HG02642 (cell line): ENCODE data around the gene MIB1.
"Not testable (repeated sequence)": the region's sequence is repeated elsewhere in the genome, so short reads cannot be mapped to it uniquely, and the experiment has no call there.

Experiments
- ATAC-seq: cut with Tn5 transposase; IDR thresholded peaks from one replicate; pipeline ENCODE4 v1.9.1; 2021; ENCODE audit warnings: mild to moderate bottlenecking; ENCODE audit not compliant: unreplicated experiment, poor library complexity

Gene MIB1

DNA sequence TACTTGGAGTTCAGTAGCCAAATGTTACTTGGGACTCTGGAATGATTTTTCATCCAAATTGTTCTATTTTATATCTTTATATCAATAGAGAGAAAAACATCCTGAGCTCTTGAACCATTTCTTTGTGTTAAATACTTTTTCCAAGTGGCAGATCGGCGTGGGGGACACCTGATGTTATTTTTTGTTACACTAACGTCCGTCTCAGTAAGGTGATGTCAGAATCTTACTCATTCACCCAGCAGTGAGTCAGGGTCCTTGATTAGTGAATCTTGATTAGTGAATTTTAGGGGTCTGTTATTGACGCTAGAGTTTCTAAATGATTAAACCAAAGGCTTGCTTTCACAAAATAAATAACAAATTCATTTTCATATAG, 1.7 kb downstream of the MIB1 start:
- ATAC-seq = no peak

DNA sequence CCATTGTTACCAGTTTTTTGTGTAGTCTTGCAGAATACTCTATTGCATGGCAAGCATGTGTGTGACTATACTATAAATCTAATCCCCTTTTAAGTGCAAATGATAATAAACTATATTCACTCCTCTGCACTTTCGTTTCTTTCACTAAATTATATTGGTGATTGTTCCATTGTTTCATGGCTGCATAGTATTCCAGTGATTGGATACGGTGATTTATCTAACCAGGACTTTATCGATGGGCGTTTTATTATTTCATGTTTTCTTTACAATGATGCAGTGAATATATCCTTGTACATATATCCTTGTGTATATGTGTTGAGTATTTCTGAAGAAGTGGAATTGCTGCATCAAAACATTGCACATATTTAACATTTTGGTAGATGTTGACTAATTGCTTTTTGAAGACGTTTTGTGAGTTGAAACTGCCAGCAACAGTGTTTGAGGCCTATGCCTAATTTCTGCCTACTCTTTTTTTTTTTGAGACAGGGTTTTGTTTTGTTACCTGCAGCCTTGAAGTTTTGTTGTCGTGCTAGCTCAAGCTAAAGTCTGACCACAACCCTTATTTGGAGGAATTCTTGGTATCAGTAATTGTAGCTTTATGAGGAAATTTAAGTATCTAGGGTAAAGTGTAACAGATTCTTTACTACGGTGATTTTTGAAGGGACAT, 2.7 kb downstream of the MIB1 start:
- ATAC-seq = no peak

DNA sequence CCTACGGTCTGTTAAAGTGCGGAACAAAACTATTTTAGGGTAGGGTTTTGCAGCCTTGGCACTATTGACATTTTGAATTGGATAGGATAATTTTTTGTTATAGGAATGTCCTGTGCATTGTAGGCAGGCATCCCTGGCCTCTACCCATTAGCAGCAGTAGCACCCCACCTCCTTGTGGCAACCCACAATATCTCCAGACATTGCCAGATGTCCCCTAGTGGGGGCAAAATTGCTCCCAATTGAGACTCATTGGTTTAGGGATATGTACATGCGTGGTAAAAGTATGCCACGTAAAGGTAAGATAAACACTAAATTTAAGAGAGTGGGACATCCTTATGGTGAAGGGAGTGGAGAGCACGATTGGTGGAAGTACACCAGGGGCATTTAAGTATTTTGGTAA, 4.6 kb downstream of the MIB1 start:
- no peak for ATAC-seq

DNA sequence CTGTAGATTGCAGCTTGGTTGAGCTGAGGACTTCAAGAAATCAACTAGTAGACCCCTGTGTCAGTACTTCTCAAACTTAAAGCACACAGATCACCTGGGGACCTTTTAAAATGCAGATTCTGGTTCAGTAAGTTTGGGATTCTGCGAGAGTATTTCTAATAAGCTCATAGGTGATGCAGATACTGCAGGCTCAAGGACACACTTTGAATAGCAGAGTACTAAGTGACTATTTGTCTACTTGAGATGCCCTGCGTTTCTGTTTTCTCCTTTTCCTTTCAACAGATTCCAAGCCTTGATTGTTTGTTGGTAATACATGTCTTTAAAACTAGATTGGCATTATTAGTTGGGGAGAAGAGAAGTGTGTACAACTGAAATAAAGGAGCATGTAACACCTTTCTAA, 6.7 kb downstream of the MIB1 start:
- ATAC-seq = no peak

DNA sequence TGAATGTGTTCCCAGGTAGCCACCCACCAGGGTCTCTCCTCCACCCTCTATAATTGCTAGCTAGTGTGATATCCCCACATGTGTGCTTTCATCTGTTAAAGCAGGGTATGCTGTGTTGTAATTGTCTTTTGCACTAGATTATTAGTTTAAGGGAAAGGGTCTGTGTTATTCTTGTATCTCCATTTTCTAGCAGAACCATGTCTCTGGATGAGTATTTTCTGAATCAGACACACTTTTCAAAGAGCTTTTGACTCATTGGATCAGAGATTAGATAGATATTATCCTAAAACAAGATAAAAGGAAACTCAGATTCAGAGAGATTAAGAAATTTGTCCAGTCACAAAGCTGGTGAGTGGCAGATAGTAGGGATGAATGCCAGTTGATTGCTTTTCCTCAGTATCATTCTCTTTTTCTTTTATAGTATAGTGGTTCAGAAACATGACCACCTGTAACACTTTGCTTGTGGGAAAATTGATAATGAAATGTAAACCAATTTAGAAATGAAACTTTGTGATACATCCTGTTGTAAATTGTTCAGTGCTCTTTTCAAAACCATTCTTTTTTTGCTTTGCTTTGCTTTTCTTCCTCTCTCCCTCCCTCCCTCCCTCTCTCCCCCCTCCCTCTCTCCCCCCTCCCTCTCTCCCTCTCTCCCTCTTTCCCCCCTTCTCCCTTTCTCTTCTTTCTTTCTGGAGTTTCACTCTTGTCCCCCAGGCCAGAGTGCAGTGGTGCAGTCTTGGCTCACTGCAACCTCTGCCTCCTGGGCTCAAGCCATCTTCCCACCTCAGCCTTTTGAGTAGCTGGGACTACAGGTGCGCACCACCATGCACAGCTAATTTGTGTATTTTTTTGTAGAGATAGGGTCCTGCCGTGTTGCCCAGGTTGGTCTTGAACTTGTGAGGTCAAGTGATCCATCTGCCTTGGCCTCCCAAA, 7.4 kb downstream of the MIB1 start:
- no peak for ATAC-seq

DNA sequence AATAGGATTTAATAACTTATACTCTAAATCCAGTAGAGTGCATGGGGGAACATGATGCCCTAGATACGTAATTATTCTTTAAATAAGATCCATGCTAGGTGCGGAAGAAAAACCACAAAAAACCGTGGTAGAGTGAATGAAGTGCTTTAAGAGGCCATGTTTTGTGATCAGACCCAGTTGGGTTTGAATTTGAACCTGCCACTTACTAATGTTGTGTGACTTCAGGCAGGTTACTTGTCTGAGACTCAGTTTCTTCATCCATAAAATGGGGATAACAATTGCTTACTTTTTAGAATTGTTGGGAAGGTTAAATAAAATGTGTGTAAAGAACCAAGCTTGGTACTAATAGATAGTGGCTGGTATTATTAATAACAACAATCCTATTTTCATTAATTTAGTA, 17.2 kb downstream of the MIB1 start:
- ATAC-seq = no peak

DNA sequence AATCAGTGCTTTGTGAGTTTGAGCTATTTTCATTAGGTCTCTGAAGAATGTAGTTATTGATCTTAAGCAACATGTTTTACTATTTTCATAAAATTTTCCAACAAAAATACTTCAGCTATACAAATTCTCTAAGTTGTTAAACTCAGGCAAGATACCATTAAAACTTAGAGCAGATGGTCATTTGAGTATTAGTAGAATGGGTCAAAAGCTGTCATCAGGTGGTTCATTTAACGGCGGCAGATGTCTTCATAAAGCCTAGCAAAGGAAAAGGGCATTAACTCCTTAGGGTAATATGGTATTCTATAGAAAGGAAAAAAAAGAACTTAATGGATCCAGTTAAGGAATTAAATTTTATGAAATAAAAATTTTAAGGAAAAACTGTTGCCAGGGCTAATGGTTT, 19.2 kb downstream of the MIB1 start:
- no peak for ATAC-seq

DNA sequence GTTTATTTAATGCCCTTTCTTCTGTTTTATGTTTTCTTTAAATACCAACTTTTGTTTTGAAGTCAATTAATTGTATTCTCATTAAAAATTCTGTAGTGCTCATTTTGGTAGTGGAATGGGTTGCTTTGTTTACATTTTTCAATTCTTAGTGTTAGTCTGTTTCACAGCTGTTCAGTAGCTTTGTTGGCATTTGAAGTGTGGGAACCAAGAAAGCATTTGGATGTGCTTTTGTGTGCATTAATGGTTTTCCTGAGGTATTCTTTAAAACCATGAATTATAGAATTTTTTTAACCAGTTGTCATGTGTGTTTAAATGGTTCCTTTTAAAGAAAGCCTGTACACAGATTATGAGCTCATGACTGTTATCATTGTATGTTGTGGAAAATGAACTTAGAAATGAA, 19.7 kb downstream of the MIB1 start:
- no peak for ATAC-seq

DNA sequence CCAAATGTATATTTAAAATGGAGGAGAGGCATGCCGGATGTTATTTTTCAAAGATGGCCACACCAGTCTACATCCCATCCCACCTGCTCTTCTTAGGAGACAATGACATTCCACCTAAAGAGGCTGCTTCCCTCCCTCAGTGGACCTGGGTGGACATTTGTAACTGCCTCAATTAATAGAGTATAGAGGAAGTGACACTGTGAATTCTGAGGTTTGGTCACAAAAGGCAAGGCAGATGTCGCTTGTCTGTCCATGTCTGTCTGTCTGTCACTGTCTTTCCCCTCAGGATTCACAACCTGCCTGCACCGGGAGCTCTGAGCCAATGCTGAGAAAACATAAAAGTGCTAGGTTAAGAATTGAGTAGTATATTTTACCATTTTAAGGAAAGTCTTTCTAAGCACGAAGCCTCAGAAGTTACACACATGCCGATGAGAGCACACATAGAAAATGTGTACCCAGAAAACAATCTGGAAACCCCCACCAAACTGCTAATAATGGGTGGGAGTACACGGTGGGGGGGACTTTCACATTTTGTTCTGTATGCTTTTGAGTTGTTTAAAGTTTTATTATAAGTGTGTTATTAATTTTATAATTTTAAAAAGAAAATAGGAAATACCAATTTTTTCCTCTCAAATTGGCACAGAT, 21.0 kb downstream of the MIB1 start:
- ATAC-seq = no peak

DNA sequence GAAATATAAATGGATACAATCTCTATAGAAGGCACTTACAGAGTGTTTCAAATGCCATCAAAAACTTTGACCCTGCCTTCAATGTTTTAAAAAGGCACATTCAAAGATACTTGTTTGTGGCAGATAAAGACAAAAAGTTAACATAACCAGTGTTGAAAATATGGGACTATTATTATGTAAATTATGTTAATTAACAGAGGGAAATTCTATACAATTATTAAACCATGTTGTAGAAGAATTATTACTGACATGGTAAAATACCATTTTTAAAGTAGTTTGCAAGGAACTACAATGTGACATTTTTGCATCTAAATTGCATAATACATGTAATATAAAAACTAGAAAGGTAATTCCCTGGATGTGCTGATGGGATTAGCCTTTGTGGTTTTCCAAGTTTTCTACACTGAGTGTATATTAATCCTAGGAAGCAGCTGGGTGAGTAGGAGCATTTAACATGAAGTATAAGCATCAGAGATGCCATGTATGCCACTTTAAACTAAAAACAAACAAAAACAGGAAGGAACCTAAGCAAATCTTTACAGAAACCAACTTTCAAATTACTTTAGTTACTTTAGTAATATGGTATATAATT, 21.7 kb downstream of the MIB1 start:
- ATAC-seq = no peak

DNA sequence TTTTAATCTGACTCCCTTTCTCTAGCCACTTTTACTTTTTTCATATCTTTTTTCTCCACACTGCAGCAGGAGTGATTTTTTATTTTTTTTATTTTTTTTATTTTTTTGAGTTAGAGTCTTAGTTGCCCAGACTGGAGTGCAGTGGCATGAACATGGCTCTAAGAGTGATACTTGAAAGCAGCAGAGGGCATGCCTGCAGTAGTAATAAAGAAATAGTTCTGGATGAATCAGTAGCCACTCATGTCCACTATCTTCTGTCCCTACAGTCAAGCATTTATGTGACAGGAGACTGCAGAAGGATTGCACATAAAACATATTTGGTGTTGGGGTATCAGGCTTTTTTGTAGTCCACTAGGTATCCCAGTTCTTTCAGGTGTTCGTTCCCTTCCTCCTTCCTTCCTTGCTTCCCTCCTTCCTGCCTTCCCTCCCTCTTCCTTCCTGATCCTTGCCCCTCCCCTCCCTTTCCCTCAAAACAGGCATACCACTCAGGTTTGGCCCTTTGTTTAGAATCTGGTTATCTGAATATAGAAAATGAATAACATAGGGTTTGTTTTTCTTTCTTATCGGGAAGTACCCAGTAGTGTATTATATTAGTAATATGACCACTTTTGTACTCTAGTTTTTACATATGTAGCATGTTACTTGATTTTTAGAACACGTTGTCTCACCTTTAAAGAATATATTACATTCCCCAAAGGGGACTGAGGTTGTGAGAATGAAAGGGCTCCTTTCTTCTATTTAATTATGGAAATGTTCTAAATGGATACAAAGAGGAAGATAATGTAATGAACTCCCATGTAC, 23.5 kb downstream of the MIB1 start:
- peak; percentile 53 for ATAC-seq

DNA sequence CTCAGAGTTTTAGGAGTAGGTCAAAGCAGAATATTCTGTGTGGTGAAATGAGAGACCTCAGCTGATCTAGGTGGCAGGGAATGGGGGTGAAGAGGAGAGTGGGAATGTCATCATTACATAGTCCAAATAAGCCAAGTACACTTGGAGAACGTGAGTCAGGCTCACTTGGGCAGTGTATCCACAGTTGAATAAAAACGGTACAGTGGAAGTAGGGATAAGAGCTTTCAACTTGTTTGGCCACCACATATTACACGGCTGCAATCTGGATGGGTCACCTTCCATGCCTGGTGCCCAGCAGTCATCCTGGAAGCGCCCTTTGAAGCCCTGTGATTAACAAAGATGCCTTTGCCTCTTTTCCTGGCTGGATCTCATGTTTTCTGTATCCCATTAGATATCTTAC, 28.6 kb downstream of the MIB1 start:
- ATAC-seq = no peak

DNA sequence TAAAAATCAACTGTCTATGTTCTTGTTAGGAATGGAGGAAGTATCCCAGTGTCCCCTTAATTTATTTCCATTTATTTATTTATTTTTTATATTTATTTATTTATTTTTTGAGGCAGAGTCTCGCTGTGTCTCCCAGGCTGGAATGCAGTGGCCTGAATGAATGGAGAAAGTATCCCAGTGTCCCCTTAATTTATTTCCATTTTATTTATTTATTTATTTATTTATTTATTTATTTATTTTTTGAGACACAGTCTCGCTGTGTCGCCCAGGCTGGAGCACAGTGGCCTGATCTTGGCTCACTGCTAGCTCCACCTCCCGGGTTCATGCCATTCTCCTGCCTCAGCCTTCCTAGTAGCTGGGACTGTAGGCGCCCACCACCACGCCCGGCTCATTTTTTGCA, 34.1 kb downstream of the MIB1 start:
- ATAC-seq = no peak

DNA sequence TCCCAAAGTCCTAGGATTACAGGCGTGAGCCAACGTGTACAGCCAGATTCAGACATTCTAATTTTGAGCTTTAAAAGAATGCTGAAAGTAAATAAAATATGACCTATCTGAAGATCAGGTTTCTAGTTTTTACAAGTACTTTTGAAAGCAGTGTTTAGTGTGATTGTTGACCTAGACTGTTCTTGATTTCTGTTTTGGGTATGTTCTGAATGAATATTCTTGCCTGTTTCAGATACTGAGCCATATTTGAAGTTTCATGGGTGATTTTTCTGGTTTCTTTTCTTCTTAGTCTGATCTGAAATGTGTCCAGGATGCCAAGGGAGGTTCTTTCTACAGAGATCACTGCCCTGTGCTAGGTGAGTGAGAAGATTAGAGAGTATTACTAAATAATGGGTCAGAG, 37.2 kb downstream of the MIB1 start:
- ATAC-seq = peak; percentile 74

DNA sequence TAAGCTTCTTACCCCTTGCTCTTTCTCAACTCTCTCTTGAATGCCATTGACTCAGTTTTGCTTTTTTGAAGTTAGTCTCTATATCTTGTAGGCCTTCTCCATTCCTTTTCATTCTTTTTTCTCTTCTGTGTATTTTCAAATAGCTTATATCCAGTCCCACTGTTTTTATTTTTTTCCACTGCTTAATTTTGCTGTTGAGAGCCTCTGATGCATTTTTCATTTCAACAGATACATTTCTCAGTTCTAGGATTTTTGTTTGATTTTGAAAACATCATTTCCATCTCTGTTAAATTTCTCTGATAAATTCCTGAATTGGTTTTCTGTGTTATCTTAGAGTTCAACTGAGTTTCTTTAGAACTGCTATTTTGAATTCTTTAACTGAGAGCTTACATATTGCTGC, 45.9 kb downstream of the MIB1 start:
- no peak for ATAC-seq

DNA sequence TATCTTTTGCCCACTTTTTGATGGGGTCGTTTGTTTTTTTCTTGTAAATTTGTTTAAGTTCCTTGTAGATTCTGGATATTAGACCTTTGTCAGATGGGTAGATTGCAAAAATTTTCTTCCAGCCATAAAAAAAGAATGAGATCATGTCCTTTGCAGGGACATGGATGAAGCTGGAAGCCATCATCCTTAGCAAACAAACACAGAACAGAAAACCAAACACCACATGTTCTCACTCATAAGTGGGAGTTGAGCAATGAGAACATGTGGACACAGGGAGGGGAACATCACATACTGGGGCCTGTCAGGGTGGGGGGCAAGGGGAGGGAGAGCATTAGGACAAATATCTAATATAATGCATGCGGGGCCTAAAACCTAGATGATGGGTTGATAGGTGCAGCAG, 55.5 kb downstream of the MIB1 start:
- not testable (repeated sequence) for ATAC-seq

DNA sequence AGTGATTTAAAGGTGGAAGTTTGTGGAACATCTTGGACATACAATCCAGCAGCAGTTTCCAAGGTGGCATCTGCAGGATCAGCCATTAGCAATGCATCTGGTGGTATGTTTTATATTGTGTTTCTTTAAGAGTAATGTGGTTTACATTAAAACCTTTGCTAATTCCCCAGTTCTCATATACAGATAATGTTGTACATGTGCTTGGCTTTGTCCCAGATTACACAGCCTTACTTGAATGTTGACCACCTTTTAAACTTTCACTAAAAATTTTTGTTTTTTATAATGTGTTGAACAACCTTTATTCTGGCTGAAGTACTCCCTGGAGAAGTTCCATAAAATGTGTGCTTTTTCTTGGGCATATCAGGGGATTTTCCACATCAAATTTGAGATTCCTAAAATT, 57.5 kb downstream of the MIB1 start:
- ATAC-seq = no peak

DNA sequence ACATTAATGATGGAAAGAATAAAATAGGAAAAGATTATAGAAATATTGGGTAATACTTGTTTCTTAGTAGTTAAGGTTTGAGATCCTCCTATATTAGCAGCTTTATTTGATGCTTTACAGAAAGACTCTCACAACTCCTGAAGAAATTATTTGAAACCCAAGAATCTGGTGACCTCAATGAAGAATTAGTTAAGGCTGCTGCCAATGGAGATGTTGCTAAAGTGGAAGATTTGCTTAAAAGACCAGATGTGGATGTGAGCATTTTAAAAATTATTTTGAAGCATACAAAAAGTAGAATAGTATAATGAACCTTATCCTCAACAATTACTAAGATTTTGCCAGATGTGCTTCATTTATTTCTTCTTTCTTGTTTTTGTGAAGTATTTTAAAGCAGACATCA, 59.1 kb downstream of the MIB1 start:
- no peak for ATAC-seq

DNA sequence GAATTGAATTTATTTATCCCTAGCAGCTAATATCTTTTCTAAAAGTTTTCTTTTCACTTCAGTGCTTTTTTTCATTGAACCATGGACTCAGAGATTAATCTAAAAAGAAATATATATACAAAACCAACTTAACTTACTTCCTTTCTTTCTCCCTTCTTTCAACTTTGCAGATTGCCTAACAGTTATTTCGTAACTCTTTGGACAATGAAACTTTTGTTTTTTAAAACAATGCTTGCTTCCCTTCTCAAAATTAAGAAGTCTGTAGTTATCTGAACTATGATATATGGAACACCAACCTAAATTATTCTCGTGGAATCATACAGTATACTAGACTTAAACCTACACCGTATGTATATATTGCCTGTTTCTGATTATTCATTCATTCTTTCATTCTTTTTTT, 62.9 kb downstream of the MIB1 start:
- no peak for ATAC-seq

DNA sequence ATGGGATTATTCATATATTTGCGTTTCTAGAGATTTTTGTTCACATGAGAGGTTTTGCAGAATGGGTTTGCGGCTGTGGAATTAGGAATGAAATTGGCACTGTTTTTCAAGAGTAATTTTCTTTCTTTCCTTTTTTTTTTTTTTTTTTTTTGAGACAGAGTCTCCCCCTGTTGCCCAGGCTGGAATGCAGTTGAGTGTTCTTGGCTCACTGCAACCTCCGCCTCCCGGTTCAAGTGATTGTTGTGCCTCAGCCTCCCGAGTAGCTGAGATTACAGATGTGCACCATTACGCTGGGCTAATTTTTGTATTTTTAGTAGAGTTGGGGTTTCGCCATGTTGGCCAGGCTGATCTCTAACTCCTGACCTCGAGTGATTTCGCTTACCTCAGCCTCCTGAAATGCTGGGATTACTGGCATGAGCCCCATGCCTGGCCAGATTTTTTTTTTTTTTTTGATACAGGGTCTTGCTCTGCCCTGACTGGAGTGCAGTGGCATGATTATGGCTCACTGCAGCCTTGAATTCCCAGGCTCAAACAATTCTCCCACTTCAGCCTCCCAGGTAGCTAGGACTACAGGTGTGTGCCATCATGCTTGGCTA, 65.3 kb downstream of the MIB1 start:
- ATAC-seq = no peak
